ENCODE data around the gene SLC43A2. TPM values are rescaled to one million over a fixed set of nuclear protein-coding genes. Genes with fewer than 3 reads are reported as not detected.

SLC43A2 gene
- total RNA-seq, 1 experiment from 2014 or later, result 12.6 TPM

DNA sequence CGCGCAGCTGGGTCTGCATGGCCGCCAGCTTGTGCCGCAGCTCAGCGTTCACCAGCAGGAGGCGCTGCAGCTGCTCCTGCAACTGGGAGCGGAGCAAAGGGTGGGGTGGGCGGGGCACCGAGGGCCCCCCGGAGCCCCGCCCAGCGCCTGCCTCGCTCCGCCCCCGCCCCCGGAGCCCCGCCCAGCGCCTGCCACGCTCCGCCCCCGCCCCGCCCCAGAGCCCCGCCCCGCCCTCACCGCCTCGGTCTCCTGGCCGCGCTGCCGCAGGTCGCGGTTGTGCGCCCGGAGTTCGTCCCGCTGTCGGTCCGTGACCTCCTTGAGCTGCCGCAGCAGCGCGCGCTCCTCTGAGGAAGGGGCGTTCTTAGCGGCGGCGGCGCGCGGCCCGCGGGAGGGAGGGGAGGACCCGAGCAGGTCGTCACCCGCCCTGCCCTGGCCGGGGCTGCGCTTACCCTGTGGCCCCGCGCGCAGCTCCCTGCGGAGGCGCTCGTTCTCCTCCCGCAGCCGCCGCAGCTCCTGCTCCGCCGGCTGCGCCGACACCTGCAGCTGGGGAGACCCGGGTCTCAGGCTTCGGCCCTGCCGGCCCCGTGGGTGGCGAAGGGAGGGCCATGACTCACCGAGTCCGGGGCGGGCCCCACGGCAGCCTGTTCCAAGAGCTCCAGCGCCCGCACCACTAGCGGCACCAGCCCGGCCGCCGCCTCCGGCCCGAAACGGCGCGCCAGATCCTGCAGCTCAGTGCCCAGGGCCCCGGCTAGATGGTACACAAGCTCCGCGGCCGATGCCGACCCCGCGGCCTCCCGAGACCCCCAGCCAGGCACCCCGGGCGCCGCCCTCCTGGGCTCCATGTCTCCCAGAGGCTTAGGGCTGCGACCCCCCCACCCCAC is 20.6 kb upstream of the SLC43A2 start (continued):
- peak in 2 of 3 experiments; percentile 86 to 97; a peak in 5 of 6 replicates for TF ChIP-seq CTCF (IDR thresholded peaks at IDR 0.05 in 2 of 3, conservative IDR thresholded peaks at IDR 0.05 in 1 of 3; ENCODE audit: borderline replicate concordance in 1 of 3, insufficient read depth in 1 of 3, low read depth in 2 of 3, low read length in 2 of 3)
- no peak for TF ChIP-seq CEBPB (IDR thresholded peaks at IDR 0.05; ENCODE audit: low read depth)
- peak; percentile 53 for TF ChIP-seq POLR2AphosphoS5 (IDR thresholded peaks at IDR 0.05; ENCODE audit: low read depth, low read length)

- H3K4me3 ChIP-seq (replicated peaks in 1 of 2; ENCODE audit: low read depth in 1 of 2, low read length in 2 of 2), result peak overlapping the region; percentile 65 to 72
- H2AFZ ChIP-seq (ENCODE audit: low read depth, low read length, poor library complexity, severe bottlenecking), result no peak overlapping the region
- no peaks in the 10 kb centered on the region for H4K20me1 ChIP-seq (ENCODE audit: insufficient read depth)
- H3K4me1 ChIP-seq (ENCODE audit: control insufficient read depth in 1 of 2, insufficient read depth in 2 of 2, low read length in 2 of 2), result peaks cover 27 to 56% of the 10 kb centered on the region in 2 experiments
- ATAC-seq (peak; percentile 42), DNase-seq (ENCODE audit: low read depth, low spot score) (peak; percentile 12)
- RAD21 ChIA-PET (ENCODE audit: low non-redundant PET in 1 of 2, low total read pairs in 2 of 2, uncharacterized antibody in 2 of 2, unreplicated experiment in 2 of 2), result interaction anchor here (0.6 to 2.0 kb wide), 6 partner anchors 33 to 533 kb away, joined by 3 to 13 read pairs (median 4); no protein-coding TSS in a partner anchor
- intact Hi-C loops (cut with micrococcal nuclease), result loop anchor here (2.0 to 5.0 kb wide), 2 partner anchors 74 to 391 kb away; no protein-coding TSS in a partner anchor
- no peaks in the 10 kb centered on the region for H3K27me3 ChIP-seq (ENCODE audit: insufficient read depth, low read length)
- CTCF ChIA-PET, result interaction anchor here (0.9 to 4.2 kb wide), 25 partner anchors 10 to 394 kb away, joined by 3 to 70 read pairs (median 4); partner anchors contain the start of genes PRPF8, RTN4RL1 and SLC43A2
- H3K36me3 ChIP-seq (ENCODE audit: control insufficient read depth in 1 of 2, insufficient read depth in 2 of 2, low read length in 2 of 2), result peaks cover 21 to 27% of the 10 kb centered on the region in 2 experiments
- H3K27ac ChIP-seq (ENCODE audit: low read depth, low read length), result peak overlapping the region; percentile 93
- peak overlapping the region; percentile 99 for H3K4me2 ChIP-seq (ENCODE audit: low read length)
- no peaks in the 10 kb centered on the region for H3K9me2 ChIP-seq (ENCODE audit: insufficient read depth)
- POLR2A ChIA-PET, result interaction anchor here (0.9 to 3.0 kb wide), 5 partner anchors 12 to 185 kb away, joined by 3 to 14 read pairs (median 5); no protein-coding TSS in a partner anchor
- H3K9me3 ChIP-seq (ENCODE audit: control insufficient read depth in 1 of 2, insufficient read depth in 1 of 2, low read depth in 1 of 2, low read length in 2 of 2), result no peaks in the 10 kb centered on the region
- H3K9ac ChIP-seq (ENCODE audit: low read length), result peak overlapping the region; percentile 77
- H3K79me2 ChIP-seq (ENCODE audit: insufficient read depth, low read length), result no peaks in the 10 kb centered on the region
- no TSS peak for BruUV-seq (replicated peaks)
- TF ChIP-seq CTCF (IDR thresholded peaks at IDR 0.05 in 2 of 3, conservative IDR thresholded peaks at IDR 0.05 in 1 of 3; ENCODE audit: borderline replicate concordance in 1 of 3, insufficient read depth in 1 of 3, low read depth in 2 of 3, low read length in 2 of 3), result peak; percentile 33 to 54 (median 54); a peak in 3 of 6 replicates
- TF ChIP-seq, protein P1, sequence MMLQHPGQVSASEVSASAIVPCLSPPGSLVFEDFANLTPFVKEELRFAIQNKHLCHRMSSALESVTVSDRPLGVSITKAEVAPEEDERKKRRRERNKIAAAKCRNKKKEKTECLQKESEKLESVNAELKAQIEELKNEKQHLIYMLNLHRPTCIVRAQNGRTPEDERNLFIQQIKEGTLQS (IDR thresholded peaks at IDR 0.05), result no peak
- TF ChIP-seq EGR1 (IDR thresholded peaks at IDR 0.05; ENCODE audit: low read depth), result peak; percentile 75
- TF ChIP-seq REST (IDR thresholded peaks at IDR 0.05; ENCODE audit: low read depth), result no peak
- TF ChIP-seq EZH2phosphoT487 (IDR thresholded peaks at IDR 0.05; ENCODE audit: borderline replicate concordance), result no peak
- TF ChIP-seq SP1 (IDR thresholded peaks at IDR 0.05; ENCODE audit: low read depth), result no peak
- TF ChIP-seq EZH2 (IDR thresholded peaks at IDR 0.05), result no peak
- peak; percentile 71; the same call in 1 of the 2 replicates for TF ChIP-seq POLR2AphosphoS5 (IDR thresholded peaks at IDR 0.05; ENCODE audit: low read depth, low read length)
- no peak for TF ChIP-seq JUND (IDR thresholded peaks at IDR 0.05)
- TF ChIP-seq TCF7L2 (IDR thresholded peaks at IDR 0.05; ENCODE audit: borderline replicate concordance, extremely low read depth, insufficient read depth, insufficient read length), result peak; percentile 31
Measured at GRCh38 chr17:1648173-1648962, 19.7 kb upstream of the SLC43A2 start.
